Natural killer cell treated with Interleukin-12 subunit alpha and Interleukin-12 subunit beta and Interleukin-15 and Interleukin-18, amount 100 ng/mL, for 72 hours (primary cell): ENCODE results near the gene CENPF. TPM values are rescaled to one million over a fixed set of nuclear protein-coding genes. Genes with fewer than 3 reads are reported as not detected.

Experiments used
- ATAC-seq, 2 donors: fragments of 150-1000 bp; cut with Tn5 transposase in 1 of 2; sonication (Bioruptor Pico), chemical (Tn5 transposase) in 1 of 2; 2 replicates each; pipeline ENCODE4 v1.10.0; 2021
- DNase-seq: peaks from one replicate; pipeline ENCODE4 v3.0.0; 2022; ENCODE audit warnings: low spot score
- H3K27ac Mint-ChIP-seq, 2 donors: 1 replicate in 1 of 2; 2 replicates in 1 of 2; pipeline ENCODE4 v1.8.0; 2022; ENCODE audit warnings: mixed read lengths in 2 of 2, mild to moderate bottlenecking in 1 of 2, moderate library complexity in 1 of 2
- H3K27me3 Mint-ChIP-seq, 2 donors: 1 replicate in 1 of 2; 2 replicates in 1 of 2; pipeline ENCODE4 v1.8.0; 2022; ENCODE audit warnings: mixed read lengths in 2 of 2
- H3K36me3 Mint-ChIP-seq: one replicate; pipeline ENCODE4 v1.8.0; 2022; ENCODE audit warnings: mixed read lengths
- H3K4me1 Mint-ChIP-seq, 2 donors: 1 replicate in 1 of 2; 2 replicates in 1 of 2; pipeline ENCODE4 v1.8.0; 2022; ENCODE audit warnings: low read depth in 2 of 2, mixed read lengths in 2 of 2, mild to moderate bottlenecking in 1 of 2
- H3K4me3 Mint-ChIP-seq: one replicate; pipeline ENCODE4 v1.8.0; 2022; ENCODE audit warnings: mixed read lengths
- H3K9me3 Mint-ChIP-seq: 2 replicates; pipeline ENCODE4 v1.8.0; 2022; ENCODE audit warnings: mixed read lengths
- total RNA-seq, 2 donors: library from RNA; stranded (reverse); gene quantifications; one replicate each; pipeline ENCODE4 v1.2.3, GENCODE V29; 2022

Gene CENPF
- 10 to 100 TPM; 28.7 to 56.7 TPM for total RNA-seq

DNA sequence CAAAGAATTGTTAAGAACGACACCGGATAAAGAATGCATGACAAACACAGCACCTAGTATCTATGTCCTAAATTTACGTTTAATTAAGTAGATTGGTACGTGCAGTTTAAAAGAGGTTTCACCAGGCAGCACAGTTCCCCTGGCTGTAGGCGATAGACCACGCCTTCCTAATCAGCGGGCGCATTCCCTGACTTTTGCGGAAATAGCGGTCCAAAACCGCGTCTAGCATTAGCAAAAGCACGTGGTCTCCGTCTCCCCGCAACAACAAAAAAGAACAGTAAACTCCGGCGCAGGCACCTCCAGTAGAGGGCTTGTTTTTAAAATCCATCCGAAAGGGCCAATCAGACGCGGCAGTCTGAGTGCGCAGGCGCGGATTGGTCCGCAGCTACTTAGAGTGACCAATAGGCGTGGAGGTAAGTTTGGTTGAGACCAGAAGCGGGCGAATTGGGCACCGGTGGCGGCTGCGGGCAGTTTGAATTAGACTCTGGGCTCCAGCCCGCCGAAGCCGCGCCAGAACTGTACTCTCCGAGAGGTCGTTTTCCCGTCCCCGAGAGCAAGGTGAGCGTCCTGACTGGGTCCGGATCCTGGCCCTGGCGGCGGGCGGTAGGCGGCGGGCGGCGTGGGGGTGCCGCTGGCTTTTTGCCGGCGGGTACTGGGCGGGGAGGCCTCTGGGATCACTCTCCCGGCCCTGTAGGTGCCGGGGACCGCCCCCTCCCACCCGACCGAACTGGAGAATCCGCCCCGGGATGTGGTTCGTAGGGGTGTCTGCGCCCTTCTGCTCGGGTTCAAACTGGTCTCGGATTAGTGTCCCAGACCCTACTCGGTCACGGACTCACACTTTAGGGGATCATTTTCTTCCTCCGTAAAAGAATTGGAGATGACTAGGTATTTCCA, at the start of gene CENPF:
TSS of gene CENPF (plus strand) at position 432 of the 894 bp plus-strand sequence. CDS start 10,560 bp downstream, outside the sequence.
- Mint-ChIP-seq H3K4me1 (peaks cover 14 to 21% of the 10 kb centered on the region in 2 donors), H3K4me3 (peak within 1 kb of the TSS; percentile 89), H3K27ac (peak within 1 kb of the TSS; percentile 23 to 68), H3K36me3 (no peaks in the 10 kb centered on the region), H3K9me3 (no peaks in the 10 kb centered on the region), H3K27me3 (peaks cover 0 to 11% of the 10 kb centered on the region in 2 donors)
- ATAC-seq (peak; percentile 98 to 99), DNase-seq (peak; percentile 93)

DNA sequence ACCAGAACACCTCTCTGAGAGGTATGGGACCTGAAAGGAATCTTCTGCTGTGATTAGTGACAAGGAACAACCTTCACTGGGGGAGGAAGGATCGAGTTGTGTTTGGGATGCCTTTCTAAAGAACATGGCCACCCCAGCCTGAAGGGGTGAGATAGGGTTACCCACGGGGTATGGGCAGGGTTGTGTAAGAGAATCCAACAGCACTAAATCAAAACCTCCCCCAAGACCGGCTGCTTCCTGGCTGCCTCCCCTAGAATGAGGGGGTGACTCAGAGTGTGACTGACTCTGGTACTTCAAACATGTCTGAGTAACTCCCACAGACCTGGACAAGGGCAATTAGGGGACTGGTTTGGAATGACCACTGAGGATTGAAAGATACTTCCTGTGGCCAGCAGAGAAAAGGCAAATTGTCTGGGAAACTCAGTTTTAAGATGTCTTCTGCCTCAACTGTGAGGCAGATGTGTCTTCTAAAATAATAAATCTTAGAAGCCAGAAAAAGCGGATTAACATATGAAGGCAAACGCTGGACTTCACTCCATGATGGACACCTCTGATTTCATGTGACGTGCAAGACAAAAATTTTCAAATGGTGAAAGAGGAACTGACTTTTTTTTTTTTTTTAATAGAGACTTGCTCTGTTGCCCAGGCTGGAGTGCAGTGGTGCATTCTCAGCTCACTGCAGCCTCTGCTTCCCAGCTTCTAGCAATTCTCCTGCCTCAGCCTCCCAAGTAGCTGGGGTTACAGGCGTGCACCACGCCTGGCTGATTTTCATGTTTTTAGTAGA, 44.9 kb upstream of the CENPF start:
- Mint-ChIP-seq H3K4me3 (no peak overlapping the region), H3K9me3 (no peaks in the 10 kb centered on the region), H3K36me3 (no peaks in the 10 kb centered on the region), H3K27ac (no peak overlapping the region), H3K27me3 (peaks cover 29 to 44% of the 10 kb centered on the region in 2 donors), H3K4me1 (no peaks in the 10 kb centered on the region)
- no peak for DNase-seq
- ATAC-seq, result no peak

DNA sequence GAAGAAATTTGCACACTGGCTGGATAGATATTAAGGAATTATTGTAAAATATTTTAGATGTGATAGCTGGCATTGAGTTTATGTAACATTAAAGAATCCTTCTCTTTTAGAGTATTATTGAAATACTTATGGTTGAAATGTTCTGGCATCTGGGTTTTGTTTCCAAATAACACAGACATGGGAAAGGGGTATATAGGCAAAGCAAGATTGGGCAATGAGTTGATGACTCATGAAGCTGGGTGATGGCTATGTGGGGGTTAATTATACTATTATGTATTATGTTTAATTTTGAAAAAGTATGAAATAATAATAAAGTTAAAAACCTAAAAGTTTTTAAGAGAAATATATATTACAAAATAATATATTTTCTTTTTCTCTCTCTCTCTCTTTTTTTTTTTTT, 39.1 kb upstream of the CENPF start:
- H3K4me3 Mint-ChIP-seq, result no peak overlapping the region
- H3K4me1 Mint-ChIP-seq, result no peaks in the 10 kb centered on the region
- H3K36me3 Mint-ChIP-seq, result no peaks in the 10 kb centered on the region
- H3K9me3 Mint-ChIP-seq, result no peaks in the 10 kb centered on the region
- H3K27ac Mint-ChIP-seq, result no peak overlapping the region
- DNase-seq (no peak), ATAC-seq (no peak)
- H3K27me3 Mint-ChIP-seq, result peaks cover 19 to 21% of the 10 kb centered on the region in 2 donors

GRCh38 chr1:214565310-214565709, 37.7 kb upstream of the CENPF start:
- ATAC-seq, result no peak
- H3K27ac Mint-ChIP-seq, result no peak overlapping the region
- no peak overlapping the region for H3K4me3 Mint-ChIP-seq
- H3K27me3 Mint-ChIP-seq, result peaks cover 19 to 24% of the 10 kb centered on the region in 2 donors
- H3K36me3 Mint-ChIP-seq, result no peaks in the 10 kb centered on the region
- no peak for DNase-seq
- no peaks in the 10 kb centered on the region for H3K4me1 Mint-ChIP-seq
- no peaks in the 10 kb centered on the region for H3K9me3 Mint-ChIP-seq

GRCh38 chr1:214566158-214567104, 36.6 kb upstream of the CENPF start:
- Mint-ChIP-seq H3K4me1 (no peaks in the 10 kb centered on the region), H3K4me3 (no peak overlapping the region), H3K27ac (no peak overlapping the region), H3K27me3 (peaks cover 14 to 23% of the 10 kb centered on the region in 2 donors), H3K36me3 (no peaks in the 10 kb centered on the region), H3K9me3 (no peaks in the 10 kb centered on the region)
- no peak for DNase-seq
- ATAC-seq, result peak in 1 of 2 donors; percentile 44

GRCh38 chr1:214567481-214567980, 35.5 kb upstream of the CENPF start:
- H3K27ac Mint-ChIP-seq, result no peak overlapping the region
- no peak overlapping the region for H3K4me3 Mint-ChIP-seq

DNA sequence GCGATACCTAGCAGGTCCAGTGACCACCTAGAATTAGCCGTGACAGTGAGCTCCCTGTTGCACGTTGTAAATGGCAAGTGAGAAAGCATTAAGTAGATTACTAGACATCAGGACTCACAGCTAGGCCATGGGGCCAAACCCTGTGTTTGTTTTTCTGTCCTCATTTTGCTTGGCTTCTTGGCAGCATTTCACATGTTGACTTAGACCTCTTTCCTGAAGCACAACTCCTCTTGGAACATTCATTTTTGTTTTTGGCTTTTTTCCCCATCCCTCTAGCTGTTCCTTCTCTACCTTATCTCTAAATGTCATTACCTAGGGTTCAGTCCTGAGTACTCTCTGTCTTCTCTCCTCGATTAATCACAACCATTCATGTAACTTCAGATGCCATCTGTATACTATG, 34.7 kb upstream of the CENPF start:
- Mint-ChIP-seq H3K4me3 (no peak overlapping the region), H3K27ac (no peak overlapping the region), H3K36me3 (no peaks in the 10 kb centered on the region), H3K4me1 (no peaks in the 10 kb centered on the region), H3K9me3 (no peaks in the 10 kb centered on the region), H3K27me3 (peaks cover 19 to 21% of the 10 kb centered on the region in 2 donors)
- DNase-seq (no peak), ATAC-seq (no peak)

More at GRCh38 chr1:214567481-214567980, 35.5 kb upstream of the CENPF start:
- Mint-ChIP-seq H3K4me1 (no peaks in the 10 kb centered on the region), H3K36me3 (no peaks in the 10 kb centered on the region), H3K9me3 (no peaks in the 10 kb centered on the region), H3K27me3 (peaks cover 13 to 16% of the 10 kb centered on the region in 2 donors)
- ATAC-seq, result no peak
- no peak for DNase-seq

DNA sequence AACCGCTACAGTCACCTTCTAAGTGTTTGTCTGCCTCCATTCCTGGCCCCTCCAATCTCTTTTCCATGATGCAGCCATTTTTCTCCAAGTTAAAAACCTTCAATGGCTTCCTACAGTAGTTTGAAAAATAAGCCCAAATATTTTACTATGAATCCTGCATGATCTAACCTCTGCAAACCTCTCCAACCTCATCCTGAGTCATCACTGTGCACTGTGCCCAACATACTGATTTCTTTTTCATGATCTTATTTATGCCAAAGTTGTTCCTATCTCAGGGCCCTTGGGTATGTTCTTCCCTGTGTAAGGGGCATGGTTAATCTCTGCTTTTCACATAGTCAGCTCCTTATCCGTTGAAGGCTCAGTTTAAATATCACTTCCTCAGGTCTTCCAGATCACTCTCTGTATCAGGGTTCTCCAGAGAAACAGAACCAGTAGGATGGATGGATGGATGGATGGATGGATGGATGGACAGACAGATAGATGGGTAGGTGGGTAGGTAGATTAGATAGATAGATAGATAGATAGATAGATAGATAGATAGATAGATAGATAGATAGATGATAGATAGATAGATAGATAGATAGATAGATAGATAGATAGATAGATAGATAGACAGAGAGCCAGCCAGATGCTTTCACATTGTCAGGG, 33.5 kb upstream of the CENPF start:
- peaks cover 22% of the 10 kb centered on the region in 2 donors for H3K27me3 Mint-ChIP-seq
- no peak for ATAC-seq
- H3K36me3 Mint-ChIP-seq, result no peaks in the 10 kb centered on the region
- H3K27ac Mint-ChIP-seq, result no peak overlapping the region
- no peak overlapping the region for H3K4me3 Mint-ChIP-seq
- no peak for DNase-seq
- H3K4me1 Mint-ChIP-seq, result no peaks in the 10 kb centered on the region
- H3K9me3 Mint-ChIP-seq, result no peaks in the 10 kb centered on the region

- no peaks in the 10 kb centered on the region for H3K4me1 Mint-ChIP-seq
- H3K27me3 Mint-ChIP-seq, result peaks cover 22 to 23% of the 10 kb centered on the region in 2 donors
- ATAC-seq (no peak), DNase-seq (no peak)
- no peaks in the 10 kb centered on the region for H3K9me3 Mint-ChIP-seq
- no peaks in the 10 kb centered on the region for H3K36me3 Mint-ChIP-seq
- no peak overlapping the region for H3K27ac Mint-ChIP-seq
- H3K4me3 Mint-ChIP-seq, result no peak overlapping the region
Measured at GRCh38 chr1:214570442-214570841, 32.6 kb upstream of the CENPF start.

DNA sequence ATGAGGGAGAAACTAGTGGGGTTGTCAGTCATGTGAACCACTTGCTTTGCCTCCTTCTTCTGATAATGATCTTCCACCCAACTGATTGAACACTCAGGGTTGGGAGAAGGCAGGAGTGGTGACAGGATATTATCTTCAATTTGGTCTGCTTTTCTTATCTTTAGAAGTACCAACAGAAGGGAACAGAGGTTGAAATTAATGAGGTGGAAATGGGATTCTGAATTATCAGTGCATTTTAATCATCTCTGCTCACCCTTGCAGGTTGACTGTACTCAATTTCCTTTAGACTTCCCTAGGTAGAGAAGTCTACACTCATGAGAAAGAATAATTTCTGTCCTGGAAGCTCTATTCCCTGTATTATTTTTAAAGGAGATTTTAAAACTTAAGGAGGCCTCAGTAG, 31.7 kb upstream of the CENPF start:
- Mint-ChIP-seq H3K4me3 (no peak overlapping the region), H3K27me3 (peaks cover 22 to 23% of the 10 kb centered on the region in 2 donors), H3K9me3 (peaks cover 4% of the 10 kb centered on the region), H3K4me1 (no peaks in the 10 kb centered on the region), H3K27ac (no peak overlapping the region), H3K36me3 (peaks cover 5% of the 10 kb centered on the region)
- ATAC-seq (no peak), DNase-seq (no peak)

GRCh38 chr1:214573386-214574318, 29.3 kb upstream of the CENPF start:
- ATAC-seq (no peak), DNase-seq (no peak)
- Mint-ChIP-seq H3K36me3 (peaks cover 9% of the 10 kb centered on the region), H3K4me3 (no peak overlapping the region), H3K4me1 (no peaks in the 10 kb centered on the region), H3K27ac (no peak overlapping the region), H3K9me3 (peaks cover 8% of the 10 kb centered on the region), H3K27me3 (peaks cover 21 to 26% of the 10 kb centered on the region in 2 donors)
